Measurements from ENCODE around the gene SLC5A3.

The SLC5A3 gene

DNA sequence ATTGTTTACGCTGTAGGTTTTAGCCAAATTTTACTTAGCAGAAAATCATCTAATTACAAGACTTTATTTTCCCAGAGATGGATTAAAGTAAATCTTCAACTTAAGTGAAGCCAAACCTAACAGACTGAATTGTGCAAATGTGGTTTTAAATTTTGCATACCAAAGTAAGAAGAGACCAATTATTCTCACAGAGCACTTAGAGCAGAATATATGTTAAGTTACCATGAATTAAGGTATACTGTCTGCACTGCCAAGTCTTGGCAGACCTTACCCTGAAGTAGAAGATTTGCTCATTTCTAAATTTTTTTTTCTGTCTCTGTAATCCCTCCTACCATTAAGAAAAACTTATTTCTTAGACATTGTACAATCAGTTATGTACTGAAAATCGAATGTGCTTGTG is 24.1 kb downstream of the SLC5A3 start:
- TF ChIP-seq, protein P1, sequence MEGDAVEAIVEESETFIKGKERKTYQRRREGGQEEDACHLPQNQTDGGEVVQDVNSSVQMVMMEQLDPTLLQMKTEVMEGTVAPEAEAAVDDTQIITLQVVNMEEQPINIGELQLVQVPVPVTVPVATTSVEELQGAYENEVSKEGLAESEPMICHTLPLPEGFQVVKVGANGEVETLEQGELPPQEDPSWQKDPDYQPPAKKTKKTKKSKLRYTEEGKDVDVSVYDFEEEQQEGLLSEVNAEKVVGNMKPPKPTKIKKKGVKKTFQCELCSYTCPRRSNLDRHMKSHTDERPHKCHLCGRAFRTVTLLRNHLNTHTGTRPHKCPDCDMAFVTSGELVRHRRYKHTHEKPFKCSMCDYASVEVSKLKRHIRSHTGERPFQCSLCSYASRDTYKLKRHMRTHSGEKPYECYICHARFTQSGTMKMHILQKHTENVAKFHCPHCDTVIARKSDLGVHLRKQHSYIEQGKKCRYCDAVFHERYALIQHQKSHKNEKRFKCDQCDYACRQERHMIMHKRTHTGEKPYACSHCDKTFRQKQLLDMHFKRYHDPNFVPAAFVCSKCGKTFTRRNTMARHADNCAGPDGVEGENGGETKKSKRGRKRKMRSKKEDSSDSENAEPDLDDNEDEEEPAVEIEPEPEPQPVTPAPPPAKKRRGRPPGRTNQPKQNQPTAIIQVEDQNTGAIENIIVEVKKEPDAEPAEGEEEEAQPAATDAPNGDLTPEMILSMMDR (conservative IDR thresholded peaks at IDR 0.05; ENCODE audit: low read depth, low read length), result no peak
- DNase-seq (ENCODE audit: low read depth), result no peak
- no peak overlapping the region for H3K4me3 ChIP-seq (ENCODE audit: low read length)

DNA sequence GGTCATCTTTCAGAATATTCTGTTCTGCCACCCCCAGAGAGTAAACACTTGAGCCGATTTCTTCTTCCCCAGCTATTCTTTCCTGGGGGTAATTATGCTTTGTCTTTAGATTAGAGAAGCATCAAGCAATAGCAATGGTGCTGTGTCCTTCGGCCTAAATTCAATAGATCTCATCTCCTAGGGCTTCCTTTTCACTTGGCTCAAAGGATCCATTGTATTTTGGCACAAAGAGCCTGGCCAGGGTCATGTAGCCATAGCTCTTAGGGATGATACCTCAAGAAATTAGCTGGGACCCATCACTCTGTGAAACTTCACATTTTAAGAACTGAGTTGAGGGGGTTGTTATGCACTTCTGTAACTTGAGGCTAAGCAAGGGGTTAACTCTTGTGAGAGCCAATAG is 27.0 kb downstream of the SLC5A3 start:
- no peak overlapping the region for H3K4me3 ChIP-seq (ENCODE audit: low read length)
- DNase-seq (ENCODE audit: low read depth), result no peak
- TF ChIP-seq, protein P1 (conservative IDR thresholded peaks at IDR 0.05; ENCODE audit: low read depth, low read length), result no peak

DNA sequence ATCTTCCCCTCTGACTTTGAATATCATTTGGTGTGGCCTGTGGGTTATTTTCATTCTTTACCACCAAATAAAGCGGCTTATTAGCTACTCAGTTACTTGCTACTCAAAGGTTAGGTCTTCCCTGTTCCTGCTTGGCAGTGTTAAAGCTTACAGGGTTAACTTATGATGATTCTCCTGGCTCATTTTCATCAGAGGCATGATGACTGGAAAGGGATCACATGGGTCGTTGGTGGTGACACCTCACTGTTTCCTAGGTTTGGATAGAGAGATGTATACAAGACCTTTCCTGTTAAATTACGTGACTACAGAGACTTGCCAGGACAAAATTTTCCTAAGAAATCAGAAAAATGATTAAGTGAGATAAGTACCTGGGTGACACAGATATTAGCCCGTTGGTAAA is 27.4 kb downstream of the SLC5A3 start:
- no peak overlapping the region for H3K4me3 ChIP-seq (ENCODE audit: low read length)
- TF ChIP-seq, protein P1 (conservative IDR thresholded peaks at IDR 0.05; ENCODE audit: low read depth, low read length), result no peak
- no peak for DNase-seq (ENCODE audit: low read depth)

DNA sequence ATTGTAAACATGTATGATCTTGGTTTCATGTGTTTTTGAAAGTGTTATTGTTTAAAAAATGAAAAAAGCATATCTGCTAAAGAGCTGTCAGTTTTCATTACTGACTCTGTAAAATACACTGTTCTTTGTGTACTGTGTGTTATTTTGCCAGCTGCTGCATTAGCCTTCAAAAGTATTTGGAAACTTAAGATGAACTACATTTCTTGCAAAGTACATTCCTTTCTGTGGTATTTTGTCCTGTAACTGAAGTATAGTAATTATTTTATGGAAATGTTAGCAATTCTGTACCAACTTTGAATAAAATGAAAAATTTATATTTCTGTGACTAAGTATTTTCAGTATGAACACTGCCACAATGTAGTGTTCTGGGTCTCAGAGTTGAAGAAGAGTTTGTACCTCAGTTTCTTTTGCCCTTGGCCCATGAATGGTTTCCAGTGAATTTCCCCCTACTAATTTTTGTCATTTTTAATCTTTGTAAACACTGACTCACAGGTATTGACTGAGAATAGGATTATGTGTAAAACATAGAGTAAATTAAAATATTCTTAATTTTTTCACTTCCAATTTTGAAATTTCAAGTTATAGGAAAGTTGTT is 32.7 kb downstream of the SLC5A3 start:
- TF ChIP-seq, protein P1 (conservative IDR thresholded peaks at IDR 0.05; ENCODE audit: low read depth, low read length), result no peak
- no peak for DNase-seq (ENCODE audit: low read depth)
- no peak overlapping the region for H3K4me3 ChIP-seq (ENCODE audit: low read length)

DNA sequence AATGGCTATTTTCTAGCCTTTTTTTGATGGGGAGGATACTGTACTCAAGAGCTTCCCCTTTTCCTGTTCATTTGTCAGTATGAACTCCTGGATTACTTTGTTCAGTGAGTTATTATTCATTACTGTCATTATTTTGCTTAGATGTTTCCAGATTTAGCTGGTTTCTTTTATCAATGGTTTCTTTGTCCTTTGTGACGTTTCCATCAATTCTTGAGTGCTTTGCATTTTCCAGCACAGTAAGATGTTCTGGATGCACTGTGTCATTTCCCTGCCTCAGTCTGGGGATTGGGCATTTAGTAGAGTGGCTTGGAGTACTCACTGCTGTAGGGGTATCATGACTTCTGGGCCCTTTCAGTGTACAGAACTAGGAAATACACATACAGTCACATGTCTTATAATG is 34.2 kb downstream of the SLC5A3 start:
- TF ChIP-seq, protein P1 (conservative IDR thresholded peaks at IDR 0.05; ENCODE audit: low read depth, low read length), result no peak
- DNase-seq (ENCODE audit: low read depth), result no peak

DNA sequence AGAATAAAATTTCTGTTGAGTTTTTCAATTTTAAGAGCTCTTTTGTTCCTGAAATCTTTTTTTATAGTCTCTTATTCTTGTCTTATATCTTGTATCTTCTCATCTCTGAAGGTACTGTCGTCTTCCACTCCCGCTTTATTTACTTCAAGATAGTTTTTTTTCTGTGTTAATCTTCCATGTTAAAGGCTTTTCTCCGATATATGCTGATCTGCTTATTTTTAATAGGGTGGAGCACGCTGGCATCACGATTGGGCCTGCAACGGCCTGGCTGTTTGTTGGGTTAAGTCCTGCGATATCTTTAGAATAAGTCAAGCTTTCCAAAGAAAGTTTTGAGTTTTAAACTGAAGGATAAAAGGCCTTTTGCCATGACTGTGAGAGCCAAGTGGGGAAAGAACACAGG is 35.7 kb downstream of the SLC5A3 start:
- no peak for DNase-seq (ENCODE audit: low read depth)
- TF ChIP-seq, protein P1 (conservative IDR thresholded peaks at IDR 0.05; ENCODE audit: low read depth, low read length), result no peak
- no peak overlapping the region for H3K4me3 ChIP-seq (ENCODE audit: low read length)

More for the DNA sequence above, 34.2 kb downstream of the SLC5A3 start:
- H3K4me3 ChIP-seq (ENCODE audit: low read length), result no peak overlapping the region

DNA sequence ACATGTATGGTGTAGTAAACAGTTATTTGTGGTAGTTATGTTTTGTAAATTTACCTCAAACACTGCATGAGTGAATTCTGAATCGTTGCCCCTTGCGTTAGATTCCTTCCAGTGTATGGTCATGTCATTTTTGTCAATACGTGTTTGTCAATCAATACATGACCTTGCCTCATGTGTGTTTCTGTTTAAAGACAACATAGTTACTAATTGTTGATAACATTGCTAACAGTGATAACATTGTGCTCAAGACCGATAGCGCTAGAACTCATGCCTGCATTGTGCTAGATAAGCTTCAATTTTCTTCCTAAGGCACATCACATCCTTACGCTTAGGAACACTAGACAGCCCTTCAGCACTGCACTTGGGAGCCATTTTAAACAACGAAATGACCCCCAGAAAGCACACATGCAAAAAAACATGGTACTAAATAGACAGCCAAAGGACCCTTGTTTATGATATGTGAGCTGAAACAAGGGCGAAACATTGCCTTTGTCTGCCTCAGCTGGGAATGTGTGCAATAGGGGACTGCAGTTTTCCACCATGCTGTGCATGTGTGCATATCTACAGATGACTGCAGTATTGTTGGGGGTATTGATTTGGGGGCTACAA is 37.3 kb downstream of the SLC5A3 start:
- H3K4me3 ChIP-seq (ENCODE audit: low read length), result no peak overlapping the region
- TF ChIP-seq, protein P1 (conservative IDR thresholded peaks at IDR 0.05; ENCODE audit: low read depth, low read length), result no peak
- no peak for DNase-seq (ENCODE audit: low read depth)

Measured in retinal pigment epithelial cell (primary cell).